ENCODE results near the gene NOLC1. TPM values are rescaled to one million over a fixed set of nuclear protein-coding genes. Genes with fewer than 3 reads are reported as not detected.

The NOLC1 gene
- polyA plus RNA-seq, 1 experiment: 47.5 TPM

DNA sequence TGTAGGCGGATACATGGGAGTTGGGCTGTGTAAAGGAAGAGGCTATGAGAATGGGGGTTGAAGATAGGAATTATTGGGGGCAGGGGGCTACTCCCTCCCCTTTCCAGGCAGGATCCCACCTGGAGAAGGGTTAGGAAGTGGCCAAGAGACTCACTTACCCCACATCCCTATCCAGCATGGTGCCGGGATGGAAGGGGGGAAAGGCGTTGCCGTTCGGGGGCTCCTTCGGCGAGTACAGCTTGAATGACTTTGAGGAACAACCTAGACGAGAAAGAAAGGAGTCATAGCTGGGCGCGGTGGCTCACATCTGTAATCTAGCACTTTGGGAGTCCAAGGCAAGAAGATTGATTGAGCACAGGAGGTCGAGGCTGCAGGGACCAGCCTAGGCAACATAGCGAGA lies 40.9 kb upstream of the NOLC1 start:
- Histone ChIP-seq H3K27me3 (ENCODE audit: control insufficient read depth, insufficient read depth, low read length) (no peaks in the 10 kb centered on the region), H3K4me3 (ENCODE audit: low read depth, low read length) (no peak overlapping the region), H3K36me3 (ENCODE audit: control insufficient read depth, insufficient read depth, low read length) (peaks cover 46% of the 10 kb centered on the region)
- ChIA-PET POLR2A (no interaction called here), CTCF (interaction anchor here (1.2 to 2.2 kb wide), 2 partner anchors 8 to 11 kb away, joined by 4 to 6 read pairs; no protein-coding TSS in a partner anchor)
- no peak for TF ChIP-seq CTCF (IDR thresholded peaks at IDR 0.05; ENCODE audit: insufficient read depth, low read depth, low read length)
- DNase-seq (ENCODE audit: low read depth): no peak

GRCh38 chr10:102112210-102112817 lies 39.9 kb upstream of the NOLC1 start:
- TF ChIP-seq CTCF (IDR thresholded peaks at IDR 0.05; ENCODE audit: insufficient read depth, low read depth, low read length): peak; percentile 23; the same call in 1 of the 2 replicates
- CTCF ChIA-PET: interaction anchor here (1.2 to 2.2 kb wide), 2 partner anchors 10 to 12 kb away, joined by 4 to 6 read pairs; no protein-coding TSS in a partner anchor
- DNase-seq (ENCODE audit: low read depth): no peak
- no peak overlapping the region for H3K4me3 ChIP-seq (ENCODE audit: low read depth, low read length)
- H3K27me3 ChIP-seq (ENCODE audit: control insufficient read depth, insufficient read depth, low read length): no peaks in the 10 kb centered on the region
- peaks cover 38% of the 10 kb centered on the region for H3K36me3 ChIP-seq (ENCODE audit: control insufficient read depth, insufficient read depth, low read length)
- POLR2A ChIA-PET: no interaction called here

GRCh38 chr10:102113261-102113955 lies 38.8 kb upstream of the NOLC1 start:
- POLR2A ChIA-PET: interaction anchor here (0.6 kb wide), 3 partner anchors 175 to 601 kb away, joined by 3 to 23 read pairs (median 3); partner anchors contain the start of gene SFXN2
- CTCF ChIA-PET: interaction anchor here (0.6 to 2.2 kb wide), 5 partner anchors 10 to 40 kb away, joined by 3 to 7 read pairs (median 4); no protein-coding TSS in a partner anchor
- DNase-seq (ENCODE audit: low read depth): no peak

DNA sequence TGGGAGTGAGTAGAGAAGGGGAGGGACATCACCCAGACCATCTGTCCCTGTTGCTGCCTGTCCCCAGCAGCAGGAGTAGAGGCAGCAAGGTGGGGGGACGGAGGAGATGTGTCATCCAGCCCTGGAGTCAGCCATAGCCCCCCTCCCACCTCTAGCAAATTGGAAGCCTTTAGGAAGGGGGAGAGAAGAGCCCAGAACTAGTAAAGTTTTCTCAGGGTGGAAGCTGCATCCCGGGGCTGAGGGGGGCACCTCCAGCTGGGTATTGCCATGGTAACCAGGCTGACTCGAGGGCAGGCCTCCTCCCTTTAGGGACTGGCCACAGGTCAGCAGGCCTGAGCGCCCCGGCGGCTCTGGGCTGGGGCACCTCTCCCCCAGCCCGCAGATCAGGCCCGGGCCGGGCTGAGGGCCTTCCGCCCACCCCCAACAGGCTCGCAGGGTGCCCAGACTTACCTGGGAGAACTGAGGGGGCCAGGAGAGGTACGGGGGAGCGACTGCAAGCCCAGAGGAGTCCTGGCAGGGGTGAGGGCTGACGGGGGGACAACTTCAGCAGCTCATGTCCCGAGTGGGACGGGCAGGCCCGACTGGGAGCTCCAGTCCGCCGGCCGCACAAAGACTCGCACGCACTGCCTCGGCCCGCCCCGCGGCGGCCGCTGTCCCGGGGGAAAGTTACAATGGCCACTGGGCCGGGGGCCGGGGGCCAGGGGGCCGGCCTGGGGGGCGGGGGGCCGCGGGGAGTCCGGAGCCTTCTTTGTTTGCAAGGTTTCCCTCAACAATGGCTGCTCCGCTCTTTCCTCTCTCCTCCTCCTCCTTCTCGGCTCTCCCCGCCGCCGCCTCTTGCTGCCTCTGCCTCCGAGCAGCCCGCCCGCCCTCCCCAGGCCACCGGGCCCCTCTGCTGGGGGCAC lies 38.0 kb upstream of the NOLC1 start:
- H3K4me3 ChIP-seq (ENCODE audit: low read depth, low read length): peak overlapping the region; percentile 73
- ChIA-PET CTCF (interaction anchor here (0.6 to 2.1 kb wide), 7 partner anchors 11 to 224 kb away, joined by 3 to 7 read pairs (median 4); no protein-coding TSS in a partner anchor), POLR2A (interaction anchor here (0.6 to 1.1 kb wide), 2 partner anchors 12 to 600 kb away, joined by 3 read pairs; partner anchors contain the start of gene SFXN2)
- H3K36me3 ChIP-seq (ENCODE audit: control insufficient read depth, insufficient read depth, low read length): peaks cover 22% of the 10 kb centered on the region
- H3K27me3 ChIP-seq (ENCODE audit: control insufficient read depth, insufficient read depth, low read length): no peaks in the 10 kb centered on the region
- no peak for DNase-seq (ENCODE audit: low read depth)
- no peak for TF ChIP-seq CTCF (IDR thresholded peaks at IDR 0.05; ENCODE audit: insufficient read depth, low read depth, low read length)

More at GRCh38 chr10:102113261-102113955, 38.8 kb upstream of the NOLC1 start:
- TF ChIP-seq CTCF (IDR thresholded peaks at IDR 0.05; ENCODE audit: insufficient read depth, low read depth, low read length): no peak
- Histone ChIP-seq H3K4me3 (ENCODE audit: low read depth, low read length) (peak overlapping the region; percentile 73), H3K36me3 (ENCODE audit: control insufficient read depth, insufficient read depth, low read length) (peaks cover 29% of the 10 kb centered on the region), H3K27me3 (ENCODE audit: control insufficient read depth, insufficient read depth, low read length) (no peaks in the 10 kb centered on the region)

All from BJ (cell line).